ENCODE data around the gene C6orf118. TPM values are rescaled to one million over a fixed set of nuclear protein-coding genes. Genes with fewer than 3 reads are reported as not detected.

The C6orf118 gene
- total and polyA plus RNA-seq, 2 of the 8 experiments (the other 6 are each of a cell fraction or from before 2014, with no cell fraction given): 0.35 to 0.58 TPM

- ChIA-PET CTCF (ENCODE audit: partially characterized antibody) (no interaction called here), POLR2A (ENCODE audit: partially characterized antibody) (no interaction called here)
- Histone ChIP-seq H3K4ac (replicated peaks; ENCODE audit: insufficient read length, low read depth, low read length) (no peak overlapping the region), H3K79me2 (ENCODE audit: control insufficient read depth in 1 of 2, insufficient read depth in 2 of 2, low read length in 2 of 2) (no peaks in the 10 kb centered on the region), H3K4me2 (ENCODE audit: insufficient read depth in 1 of 2, low read depth in 2 of 2, low read length in 2 of 2) (no peak overlapping the region), H3K14ac (ENCODE audit: insufficient read length) (no peak overlapping the region), H2BK5ac (ENCODE audit: low read depth, low read length) (no peak overlapping the region), H3K18ac (ENCODE audit: extremely low read depth, low read length) (no peak overlapping the region), H4K5ac (ENCODE audit: insufficient read length, low read depth, low read length) (no peak overlapping the region), H4K20me1 (replicated peaks in 1 of 2; ENCODE audit: control insufficient read depth in 1 of 2, insufficient read depth in 2 of 2, low read length in 2 of 2) (no peaks in the 10 kb centered on the region), H3K4me1 (replicated peaks in 1 of 4; ENCODE audit: control insufficient read depth in 3 of 4, insufficient read depth in 4 of 4, low read length in 3 of 4) (no peaks in the 10 kb centered on the region), H3K9ac (replicated peaks in 1 of 4; ENCODE audit: extremely low read depth in 1 of 4, low read depth in 3 of 4, low read length in 3 of 4) (no peak overlapping the region), H3K23ac (ENCODE audit: insufficient read length) (no peak overlapping the region), H3K79me1 (ENCODE audit: low read depth, low read length) (no peaks in the 10 kb centered on the region), H4K91ac (replicated peaks; ENCODE audit: insufficient read length, low read length) (no peak overlapping the region), H3K9me3 (ENCODE audit: insufficient read depth in 2 of 2, low read depth in 1 of 2, low read length in 1 of 2) (no peaks in the 10 kb centered on the region), H2BK120ac (replicated peaks; ENCODE audit: low read depth, low read length) (no peak overlapping the region), H3K4me3 (ENCODE audit: extremely low read depth in 1 of 4, insufficient read depth in 2 of 4, low read depth in 3 of 4, low read length in 4 of 4) (no peak overlapping the region), H2AFZ (ENCODE audit: low read length) (no peak overlapping the region), H3K23me2 (ENCODE audit: low read depth, low read length) (peaks cover 5% of the 10 kb centered on the region; the same call in 1 of the 2 replicates), H4K8ac (ENCODE audit: extremely low read depth, insufficient read depth, low read length) (no peak overlapping the region), H2AK5ac (ENCODE audit: low read depth, low read length) (no peak overlapping the region), H2BK20ac (ENCODE audit: low read length) (no peak overlapping the region), H2BK12ac (ENCODE audit: low read depth, low read length) (no peak overlapping the region), H3K36me3 (ENCODE audit: control insufficient read depth in 2 of 4, insufficient read depth in 4 of 4, low read length in 3 of 4) (no peaks in the 10 kb centered on the region), H3K27me3 (replicated peaks in 1 of 4; ENCODE audit: control insufficient read depth in 3 of 4, extremely low read depth in 1 of 4, insufficient read depth in 3 of 4, low read length in 3 of 4) (no peaks in the 10 kb centered on the region), H3K56ac (replicated peaks; ENCODE audit: insufficient read length, low read depth, low read length) (no peak overlapping the region), H3K27ac (ENCODE audit: low read depth, low read length) (no peak overlapping the region), H2BK15ac (ENCODE audit: low read length) (no peak overlapping the region)
- WGBS, 2 experiments (ENCODE audit: extremely low coverage in 1 of 2, insufficient coverage in 1 of 2, insufficient read length in 1 of 2, insufficient replicate concordance in 2 of 2, low coverage in 1 of 2, low lambda C conversion rate in 2 of 2, missing lambda C conversion rate in 1 of 2): 82% methylated on average over 3 of the region's 3 CpGs; no CpG with 5 or more reads in 1 of the 2 experiments
- FAIRE-seq (no peak), DNase-seq (ENCODE audit: low read depth in 1 of 2, low spot score in 2 of 2) (no peak)
- TF ChIP-seq TCF12 (IDR thresholded peaks at IDR 0.05; ENCODE audit: low read depth, low read length) (no peak), E2F6 (IDR thresholded peaks at IDR 0.05) (no peak), RXRA (IDR thresholded peaks at IDR 0.05; ENCODE audit: insufficient read depth, low read depth, low read length) (no peak), ZNF274 (IDR thresholded peaks at IDR 0.05; ENCODE audit: borderline replicate concordance, extremely low read depth, low read length) (no peak), TAF7 (optimal IDR thresholded peaks at IDR 0.05; ENCODE audit: borderline replicate concordance, low read depth, low read length) (no peak), BACH1 (IDR thresholded peaks at IDR 0.05; ENCODE audit: low read length) (no peak), ASH2L (IDR thresholded peaks at IDR 0.05; ENCODE audit: low read length) (no peak), RNF2 (IDR thresholded peaks at IDR 0.05; ENCODE audit: borderline replicate concordance, low read depth, low read length, missing control alignments, poor library complexity, severe bottlenecking) (no peak), SRF (IDR thresholded peaks at IDR 0.05; ENCODE audit: low read depth, low read length) (no peak), KDM1A (IDR thresholded peaks at IDR 0.05; ENCODE audit: borderline replicate concordance, low read length) (no peak), SIN3A (conservative IDR thresholded peaks at IDR 0.05 in 1 of 2, IDR thresholded peaks at IDR 0.05 in 1 of 2; ENCODE audit: low read depth in 1 of 2, low read length in 2 of 2) (no peak)
Measured at GRCh38 chr6:165274611-165275010, 34.8 kb downstream of the C6orf118 start.
